ENCODE measurements around the gene SOWAHA. TPM values are rescaled to one million over a fixed set of nuclear protein-coding genes. Genes with fewer than 3 reads are reported as not detected.

Gene SOWAHA
- polyA plus RNA-seq, 3 donors: not detected

DNA sequence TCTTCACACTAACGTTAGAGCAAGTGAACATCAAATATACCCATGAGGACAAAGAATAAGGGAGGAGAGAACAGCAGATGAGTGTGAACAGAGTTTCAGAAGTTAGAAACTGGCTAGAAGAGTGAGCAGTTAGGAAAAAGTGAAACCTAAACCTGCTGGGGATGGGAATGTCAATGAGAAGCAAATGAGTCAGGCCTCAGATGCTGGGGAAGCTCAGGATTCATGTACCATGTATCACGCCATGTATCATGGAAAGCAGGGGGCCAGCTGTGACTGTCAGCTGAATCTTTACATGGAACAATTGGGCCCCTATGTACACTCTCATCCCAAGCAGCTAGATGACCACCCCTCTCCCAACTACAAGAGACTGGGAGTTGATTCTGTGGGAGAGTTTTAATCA is 37.0 kb downstream of the SOWAHA start:
- Histone ChIP-seq H3K27me3 (ENCODE audit: control insufficient read depth in 2 of 2, insufficient read depth in 2 of 2, low read length in 2 of 2) (no peaks in the 10 kb centered on the region), H3K4me1 (ENCODE audit: control insufficient read depth in 1 of 2, insufficient read depth in 2 of 2, low read length in 2 of 2) (no peaks in the 10 kb centered on the region), H3K9me3 (replicated peaks in 1 of 2; ENCODE audit: control insufficient read depth in 1 of 2, insufficient read depth in 1 of 2, low read length in 2 of 2) (no peaks in the 10 kb centered on the region), H2AFZ (ENCODE audit: insufficient read depth, low read depth, low read length, poor library complexity, severe bottlenecking) (no peak overlapping the region), H3K79me2 (ENCODE audit: insufficient read depth, low read length) (no peaks in the 10 kb centered on the region), H3K27ac (ENCODE audit: low read depth in 1 of 2, low read length in 2 of 2) (no peak overlapping the region), H3K4me2 (replicated peaks; ENCODE audit: extremely low read depth, low read length, poor library complexity, severe bottlenecking) (no peak overlapping the region), H3K4me3 (replicated peaks in 1 of 3; ENCODE audit: low read depth in 2 of 3, low read length in 3 of 3) (no peak overlapping the region), H3K36me3 (replicated peaks in 1 of 2; ENCODE audit: control insufficient read depth in 1 of 2, insufficient read depth in 2 of 2, low read length in 2 of 2) (no peaks in the 10 kb centered on the region), H4K20me1 (ENCODE audit: insufficient read depth, low read length) (no peaks in the 10 kb centered on the region), H3K9ac (ENCODE audit: insufficient read depth, low read length, poor library complexity, severe bottlenecking) (no peak overlapping the region)
- TF ChIP-seq, protein P1, sequence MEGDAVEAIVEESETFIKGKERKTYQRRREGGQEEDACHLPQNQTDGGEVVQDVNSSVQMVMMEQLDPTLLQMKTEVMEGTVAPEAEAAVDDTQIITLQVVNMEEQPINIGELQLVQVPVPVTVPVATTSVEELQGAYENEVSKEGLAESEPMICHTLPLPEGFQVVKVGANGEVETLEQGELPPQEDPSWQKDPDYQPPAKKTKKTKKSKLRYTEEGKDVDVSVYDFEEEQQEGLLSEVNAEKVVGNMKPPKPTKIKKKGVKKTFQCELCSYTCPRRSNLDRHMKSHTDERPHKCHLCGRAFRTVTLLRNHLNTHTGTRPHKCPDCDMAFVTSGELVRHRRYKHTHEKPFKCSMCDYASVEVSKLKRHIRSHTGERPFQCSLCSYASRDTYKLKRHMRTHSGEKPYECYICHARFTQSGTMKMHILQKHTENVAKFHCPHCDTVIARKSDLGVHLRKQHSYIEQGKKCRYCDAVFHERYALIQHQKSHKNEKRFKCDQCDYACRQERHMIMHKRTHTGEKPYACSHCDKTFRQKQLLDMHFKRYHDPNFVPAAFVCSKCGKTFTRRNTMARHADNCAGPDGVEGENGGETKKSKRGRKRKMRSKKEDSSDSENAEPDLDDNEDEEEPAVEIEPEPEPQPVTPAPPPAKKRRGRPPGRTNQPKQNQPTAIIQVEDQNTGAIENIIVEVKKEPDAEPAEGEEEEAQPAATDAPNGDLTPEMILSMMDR (IDR thresholded peaks at IDR 0.05): no peak
- Mint-ChIP-seq H3K9me3 (no peaks in the 10 kb centered on the region), H3K36me3 (no peaks in the 10 kb centered on the region), H3K27me3 (ENCODE audit: low read depth in 3 of 3) (peaks cover 0 to 7% (median 4%) of the 10 kb centered on the region in 3 donors), H3K4me1 (no peaks in the 10 kb centered on the region), H3K27ac (no peak overlapping the region), H3K4me3 (no peak overlapping the region)
- 100% methylated on average over 1 of the region's 2 CpGs for WGBS (ENCODE audit: insufficient coverage)
- no peak for DNase-seq
- intact Hi-C loops (cut with micrococcal nuclease): no loop called here

DNA sequence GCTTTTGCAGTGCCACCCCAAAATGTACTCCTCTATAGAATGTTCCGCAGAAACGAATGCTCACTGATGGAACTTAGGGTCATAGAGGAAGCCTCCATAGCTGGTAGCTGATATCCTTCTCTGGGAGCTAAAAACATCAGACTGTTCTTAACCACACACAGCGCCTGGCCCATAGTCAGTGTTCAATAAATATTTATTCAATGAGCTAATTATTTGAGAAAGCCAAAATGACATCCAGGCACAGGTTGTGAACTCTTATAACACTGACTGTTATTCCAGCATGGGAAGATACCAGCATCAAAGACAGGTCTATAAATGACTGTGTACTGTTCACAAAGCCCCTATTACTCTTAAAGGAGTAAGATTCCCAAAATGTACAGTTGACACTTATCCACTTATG is 40.2 kb downstream of the SOWAHA start:
- H3K27me3 Mint-ChIP-seq (ENCODE audit: low read depth in 3 of 3): peaks cover 5 to 7% (median 6%) of the 10 kb centered on the region in 3 donors
- peaks cover 0 to 1% (median 0%) of the 10 kb centered on the region in 7 donors for H3K9me3 Mint-ChIP-seq
- no peak overlapping the region for H3K4me3 ChIP-seq (replicated peaks in 1 of 3; ENCODE audit: low read depth in 2 of 3, low read length in 3 of 3)
- no CpG with 5 or more reads among the region's 3 CpGs for WGBS (ENCODE audit: insufficient coverage)
- TF ChIP-seq, protein P1 (IDR thresholded peaks at IDR 0.05): no peak
- intact Hi-C loops (cut with micrococcal nuclease): no loop called here
- no peaks in the 10 kb centered on the region for H3K4me1 ChIP-seq (ENCODE audit: control insufficient read depth in 1 of 2, insufficient read depth in 2 of 2, low read length in 2 of 2)
- no peaks in the 10 kb centered on the region for H3K36me3 ChIP-seq (replicated peaks in 1 of 2; ENCODE audit: control insufficient read depth in 1 of 2, insufficient read depth in 2 of 2, low read length in 2 of 2)
- H3K27ac ChIP-seq (ENCODE audit: low read depth in 1 of 2, low read length in 2 of 2): no peak overlapping the region
- H2AFZ ChIP-seq (ENCODE audit: insufficient read depth, low read depth, low read length, poor library complexity, severe bottlenecking): no peak overlapping the region
- H3K4me3 Mint-ChIP-seq: no peak overlapping the region
- H3K79me2 ChIP-seq (ENCODE audit: insufficient read depth, low read length): no peaks in the 10 kb centered on the region
- no peak for DNase-seq
- no peak overlapping the region for H3K9ac ChIP-seq (ENCODE audit: insufficient read depth, low read length, poor library complexity, severe bottlenecking)
- no peaks in the 10 kb centered on the region for H3K4me1 Mint-ChIP-seq
- no peaks in the 10 kb centered on the region for H4K20me1 ChIP-seq (ENCODE audit: insufficient read depth, low read length)
- H3K9me3 ChIP-seq (replicated peaks in 1 of 2; ENCODE audit: control insufficient read depth in 1 of 2, insufficient read depth in 1 of 2, low read length in 2 of 2): no peaks in the 10 kb centered on the region
- no peaks in the 10 kb centered on the region for H3K36me3 Mint-ChIP-seq
- no peaks in the 10 kb centered on the region for H3K27me3 ChIP-seq (ENCODE audit: control insufficient read depth in 2 of 2, insufficient read depth in 2 of 2, low read length in 2 of 2)
- H3K27ac Mint-ChIP-seq: no peak overlapping the region
- no peak overlapping the region for H3K4me2 ChIP-seq (replicated peaks; ENCODE audit: extremely low read depth, low read length, poor library complexity, severe bottlenecking)

All from CD14-positive monocyte (primary cell).